HepG2 (cell line): Measurements from ENCODE around the gene NPW. TPM values are rescaled to one million over a fixed set of nuclear protein-coding genes. Genes with fewer than 3 reads are reported as not detected.

Experiments used
- BRD4 ChIP-seq: sonication (generic); formaldehyde crosslinking; IDR thresholded peaks from 2 replicates; pipeline ENCODE4 v1.4.0; 2020; ENCODE audit warnings: missing genetic modification reagents
- DDIT3 ChIP-seq: sonication (generic); formaldehyde crosslinking; IDR thresholded peaks from 2 replicates; pipeline ENCODE4 v1.4.0; 2020; ENCODE audit warnings: mild to moderate bottlenecking, missing genetic modification reagents
- DNMT3B ChIP-seq: conservative IDR thresholded peaks from 2 replicates; pipeline ENCODE4 v1.6.1; 2016; ENCODE audit warnings: missing biosample characterization, control low read depth
- FIP1L1 ChIP-seq: fragments of 200-400 bp; formaldehyde crosslinking; IDR thresholded peaks from 2 replicates; pipeline ENCODE4 v1.6.1; 2018; ENCODE audit warnings: low read depth, mild to moderate bottlenecking, low read length, moderate library complexity, borderline replicate concordance; ENCODE audit not compliant: insufficient read depth
- FOXO4 ChIP-seq: sonication (generic); formaldehyde crosslinking; conservative IDR thresholded peaks from 2 replicates; pipeline ENCODE4 v1.8.1; 2023; ENCODE audit warnings: missing genetic modification reagents
- HIVEP1 ChIP-seq: sonication (generic); formaldehyde crosslinking; IDR thresholded peaks from 2 replicates; pipeline ENCODE4 v1.4.0; 2020; ENCODE audit warnings: mild to moderate bottlenecking, missing genetic modification reagents
- KDM5A ChIP-seq: fragments of 200-600 bp; sonication (generic); IDR thresholded peaks from 2 replicates; pipeline ENCODE4 v1.7.0; 2018; ENCODE audit warnings: antibody characterized with exemption, mild to moderate bottlenecking, low read length, borderline replicate concordance
- KLF16 ChIP-seq, 2 experiments: sonication (generic) in 1 of 2; formaldehyde crosslinking in 1 of 2; IDR thresholded peaks; 2 replicates each; pipeline versions ENCODE4 v1.6.1 to v1.8.0; 2016 to 2023; ENCODE audit warnings: missing genetic modification reagents in 2 of 2, missing compliant biosample characterization in 1 of 2
- MXD1 ChIP-seq: sonication (generic); formaldehyde crosslinking; IDR thresholded peaks from 2 replicates; pipeline ENCODE4 v1.4.0; 2020; ENCODE audit warnings: mild to moderate bottlenecking, missing genetic modification reagents
- NFATC3 ChIP-seq: sonication (generic); formaldehyde crosslinking; IDR thresholded peaks from 2 replicates; pipeline ENCODE4 v1.5.1; 2020; ENCODE audit warnings: mild to moderate bottlenecking, missing genetic modification reagents
- SALL2 ChIP-seq: sonication (generic); formaldehyde crosslinking; IDR thresholded peaks from 2 replicates; pipeline ENCODE4 v1.8.1; 2023; ENCODE audit warnings: mild to moderate bottlenecking, missing genetic modification reagents, inconsistent platforms
- SMARCC2 ChIP-seq: fragments of 450-650 bp; IDR thresholded peaks from 2 replicates; pipeline ENCODE4 v1.6.1; 2017; ENCODE audit warnings: antibody characterized with exemption, mild to moderate bottlenecking
- TP53 ChIP-seq: sonication (generic); formaldehyde crosslinking; conservative IDR thresholded peaks from 2 replicates; pipeline ENCODE4 v1.4.0; 2020; ENCODE audit warnings: missing genetic modification reagents
- ZMYM4 ChIP-seq: sonication (generic); formaldehyde crosslinking; IDR thresholded peaks from 2 replicates; pipeline ENCODE4 v1.8.1; 2023; ENCODE audit warnings: mild to moderate bottlenecking, missing genetic modification reagents
- ZNF20 ChIP-seq: sonication (generic); formaldehyde crosslinking; IDR thresholded peaks from 2 replicates; pipeline ENCODE4 v1.4.0; 2020; ENCODE audit warnings: mild to moderate bottlenecking, moderate library complexity, missing genetic modification reagents
- ZNF251 ChIP-seq: sonication (generic); formaldehyde crosslinking; IDR thresholded peaks from 2 replicates; pipeline ENCODE4 v1.9.0; 2021; ENCODE audit warnings: mild to moderate bottlenecking, missing genetic modification reagents
- ZNF318 ChIP-seq: sonication (generic); formaldehyde crosslinking; IDR thresholded peaks from 2 replicates; pipeline ENCODE4 v1.4.0; 2020; ENCODE audit warnings: mild to moderate bottlenecking, missing genetic modification reagents
- ZNF326 ChIP-seq: sonication (generic); formaldehyde crosslinking; IDR thresholded peaks from 2 replicates; pipeline ENCODE4 v1.4.0; 2020; ENCODE audit warnings: missing genetic modification reagents, borderline replicate concordance
- ZNF713 ChIP-seq: sonication (generic); formaldehyde crosslinking; IDR thresholded peaks from 2 replicates; pipeline ENCODE4 v1.4.0; 2020; ENCODE audit warnings: mild to moderate bottlenecking, missing genetic modification reagents
- ZNF737 ChIP-seq: sonication (generic); formaldehyde crosslinking; IDR thresholded peaks from 2 replicates; pipeline ENCODE4 v1.5.0; 2020; ENCODE audit warnings: missing genetic modification reagents, mild to moderate bottlenecking, borderline replicate concordance
- polyA plus RNA-seq, 8 experiments: library from polyadenylated mRNA; depleted of rRNA in 3 of 8; stranded (reverse) in 7 of 8; unstranded in 1 of 8; fragments of >200 nt; fragmentation: Illumina TruSeq in 4 of 8; extraction: Trizol in 4 of 8; gene quantifications; 2 replicates each; pipeline versions ENCODE4 v1.2.1 to v1.2.3, GENCODE V29; 2011 to 2016; ENCODE audit warnings: low read depth in 4 of 8, missing spikeins in 1 of 8, mixed read lengths in 1 of 8; ENCODE audit not compliant: insufficient read depth in 1 of 8
- total RNA-seq, 5 experiments: library from RNA; depleted of rRNA; stranded (reverse); fragments of >200 nt; fragmentation: Illumina TruSeq; extraction: Trizol; gene quantifications; 2 replicates each; pipeline ENCODE4 v1.2.3, GENCODE V29; 2016; ENCODE audit warnings: low read depth in 1 of 5

NPW gene
- total and polyA plus RNA-seq, 2 of the 13 experiments (the other 11 are each of a cell fraction or from before 2014, with no cell fraction given), result 0.24 to 0.97 TPM

GRCh38 chr16:2033057-2033908 lies 13.7 kb downstream of the NPW start (continued):
- TF ChIP-seq ZNF318 (CRISPR knock-in tag) (no peak), NFATC3 (CRISPR knock-in tag) (no peak), SALL2 (CRISPR knock-in tag) (no peak), HIVEP1 (no peak), BRD4 (CRISPR knock-in tag) (no peak), DDIT3 (CRISPR knock-in tag) (no peak), ZNF737 (CRISPR knock-in tag) (no peak), KLF16 (CRISPR knock-in tag; IDR thresholded peaks at IDR 0.05) (no peak), FOXO4 (CRISPR knock-in tag) (no peak), MXD1 (no peak), ZNF326 (CRISPR knock-in tag) (no peak), ZNF20 (CRISPR knock-in tag) (no peak), KDM5A (no peak), SMARCC2 (no peak), ZNF251 (no peak), DNMT3B (no peak), ZMYM4 (CRISPR knock-in tag) (no peak), TP53 (no peak), FIP1L1 (no peak), ZNF713 (no peak)
